Measurements from ENCODE around the gene MCTP1. TPM values are rescaled to one million over a fixed set of nuclear protein-coding genes. Genes with fewer than 3 reads are reported as not detected.

Gene MCTP1
- total RNA-seq, 2 donors from 2014 or later = 3.3 to 5.0 TPM

DNA sequence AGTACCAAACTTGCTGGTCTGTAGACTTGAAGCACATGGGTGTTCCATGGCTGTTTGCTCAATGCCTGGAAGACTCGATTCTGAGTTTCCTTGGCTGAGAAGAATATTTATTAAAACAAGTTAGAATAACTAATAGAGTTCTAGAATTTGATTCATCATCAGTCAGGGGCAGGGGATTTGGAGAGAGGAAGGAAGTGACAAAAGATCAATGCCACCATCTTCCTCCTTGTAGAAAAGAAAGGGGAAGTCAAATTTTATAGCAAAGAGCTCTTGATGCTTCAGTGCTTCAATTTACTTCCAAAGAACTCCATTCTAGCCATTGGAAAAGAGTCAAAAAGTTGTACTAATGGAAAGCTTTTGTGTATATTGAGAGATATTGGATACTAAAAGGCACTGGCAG is 236.3 kb downstream of the MCTP1 start:
- H3K4me3 ChIP-seq = no peak overlapping the region
- no peaks in the 10 kb centered on the region for H3K4me1 ChIP-seq (replicated peaks)
- intact Hi-C loops (cut with DNase I) = no loop called here
- WGBS = 59% methylated on average over 1 of the region's 1 CpG
- no peak overlapping the region for H3K27ac ChIP-seq
- H3K27me3 ChIP-seq (replicated peaks; ENCODE audit: insufficient read depth) = no peaks in the 10 kb centered on the region
- H3K9me3 ChIP-seq = no peaks in the 10 kb centered on the region
- no peak for DNase-seq (ENCODE audit: low spot score)
- H3K36me3 ChIP-seq = no peaks in the 10 kb centered on the region
- TF ChIP-seq POLR2A (IDR thresholded peaks at IDR 0.05) (no peak), POLR2AphosphoS5 (IDR thresholded peaks at IDR 0.05) (no peak)
- TF ChIP-seq, protein P1, sequence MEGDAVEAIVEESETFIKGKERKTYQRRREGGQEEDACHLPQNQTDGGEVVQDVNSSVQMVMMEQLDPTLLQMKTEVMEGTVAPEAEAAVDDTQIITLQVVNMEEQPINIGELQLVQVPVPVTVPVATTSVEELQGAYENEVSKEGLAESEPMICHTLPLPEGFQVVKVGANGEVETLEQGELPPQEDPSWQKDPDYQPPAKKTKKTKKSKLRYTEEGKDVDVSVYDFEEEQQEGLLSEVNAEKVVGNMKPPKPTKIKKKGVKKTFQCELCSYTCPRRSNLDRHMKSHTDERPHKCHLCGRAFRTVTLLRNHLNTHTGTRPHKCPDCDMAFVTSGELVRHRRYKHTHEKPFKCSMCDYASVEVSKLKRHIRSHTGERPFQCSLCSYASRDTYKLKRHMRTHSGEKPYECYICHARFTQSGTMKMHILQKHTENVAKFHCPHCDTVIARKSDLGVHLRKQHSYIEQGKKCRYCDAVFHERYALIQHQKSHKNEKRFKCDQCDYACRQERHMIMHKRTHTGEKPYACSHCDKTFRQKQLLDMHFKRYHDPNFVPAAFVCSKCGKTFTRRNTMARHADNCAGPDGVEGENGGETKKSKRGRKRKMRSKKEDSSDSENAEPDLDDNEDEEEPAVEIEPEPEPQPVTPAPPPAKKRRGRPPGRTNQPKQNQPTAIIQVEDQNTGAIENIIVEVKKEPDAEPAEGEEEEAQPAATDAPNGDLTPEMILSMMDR (IDR thresholded peaks at IDR 0.05) = no peak

DNA sequence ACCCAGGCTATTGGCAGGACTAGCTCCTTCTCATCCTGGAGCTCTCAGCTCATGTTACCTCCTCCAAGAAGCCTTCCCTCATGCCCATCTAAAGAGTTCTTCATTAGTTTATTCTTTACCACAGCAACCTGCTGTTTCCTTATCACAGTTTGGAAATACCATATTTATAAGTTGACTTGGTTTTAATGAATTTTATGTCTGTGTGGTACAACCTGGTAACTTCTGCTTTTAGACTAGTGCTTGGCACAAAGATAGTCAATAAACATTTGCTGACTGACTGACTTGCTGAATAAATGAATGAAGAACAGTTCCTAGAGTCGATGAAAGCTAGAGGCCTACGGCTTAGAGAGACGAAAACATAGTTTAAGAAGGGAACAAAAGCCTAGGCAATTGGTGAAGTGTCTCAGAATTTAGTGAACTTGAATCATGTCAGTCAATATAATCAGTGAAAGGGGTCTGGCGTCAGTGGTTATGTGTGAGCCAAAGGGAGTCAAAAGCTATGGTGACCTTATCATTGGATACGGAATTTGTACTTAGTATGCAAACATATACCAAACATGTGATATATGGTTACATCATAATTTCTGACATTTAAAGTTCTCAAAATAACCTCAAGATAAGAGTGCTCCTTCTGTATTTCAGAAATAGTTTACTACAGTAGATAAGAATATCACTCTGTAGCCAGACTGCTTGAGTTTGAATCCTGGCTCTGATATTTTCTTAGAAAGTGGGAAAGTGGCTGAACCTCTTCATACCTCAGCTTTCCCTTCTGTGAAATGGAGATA is 239.5 kb downstream of the MCTP1 start:
- no peak for DNase-seq (ENCODE audit: low spot score)
- Histone ChIP-seq H3K36me3 (no peaks in the 10 kb centered on the region), H3K27ac (no peak overlapping the region), H3K27me3 (replicated peaks; ENCODE audit: insufficient read depth) (no peaks in the 10 kb centered on the region), H3K4me3 (no peak overlapping the region), H3K9me3 (no peaks in the 10 kb centered on the region), H3K4me1 (replicated peaks) (no peaks in the 10 kb centered on the region)
- WGBS = 70% methylated on average over 5 of the region's 5 CpGs
- TF ChIP-seq POLR2AphosphoS5 (IDR thresholded peaks at IDR 0.05) (no peak), POLR2A (IDR thresholded peaks at IDR 0.05) (no peak)
- TF ChIP-seq, protein P1 (IDR thresholded peaks at IDR 0.05) = no peak
- intact Hi-C loops (cut with DNase I) = no loop called here

DNA sequence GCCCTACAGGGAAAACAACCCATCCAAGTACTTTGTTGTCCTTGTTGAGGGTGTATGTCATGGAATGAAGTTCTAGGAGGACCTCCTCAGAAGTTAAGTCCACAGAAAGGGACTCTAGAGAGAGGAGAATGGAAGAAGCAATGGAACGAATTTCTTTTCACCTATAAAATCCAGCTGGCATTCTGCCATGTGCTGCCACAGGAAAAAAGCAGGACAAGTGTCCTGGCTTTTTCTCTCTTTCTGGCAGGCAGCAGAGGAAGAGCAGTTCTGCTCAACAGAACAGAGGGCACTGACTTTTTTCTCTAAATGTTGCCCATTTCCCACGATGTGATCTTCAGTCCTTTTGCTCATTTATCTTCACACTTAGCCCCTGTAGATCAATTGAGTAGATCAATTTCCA is 240.8 kb downstream of the MCTP1 start:
- Histone ChIP-seq H3K4me3 (no peak overlapping the region), H3K4me1 (replicated peaks) (no peaks in the 10 kb centered on the region), H3K27me3 (replicated peaks; ENCODE audit: insufficient read depth) (no peaks in the 10 kb centered on the region), H3K9me3 (no peaks in the 10 kb centered on the region), H3K27ac (no peak overlapping the region), H3K36me3 (no peaks in the 10 kb centered on the region)
- TF ChIP-seq POLR2AphosphoS5 (IDR thresholded peaks at IDR 0.05) (no peak), POLR2A (IDR thresholded peaks at IDR 0.05) (no peak)
- TF ChIP-seq, protein P1 (IDR thresholded peaks at IDR 0.05) = no peak
- no peak for DNase-seq (ENCODE audit: low spot score)
- 49% methylated on average over 2 of the region's 2 CpGs for WGBS
- intact Hi-C loops (cut with DNase I) = no loop called here

DNA sequence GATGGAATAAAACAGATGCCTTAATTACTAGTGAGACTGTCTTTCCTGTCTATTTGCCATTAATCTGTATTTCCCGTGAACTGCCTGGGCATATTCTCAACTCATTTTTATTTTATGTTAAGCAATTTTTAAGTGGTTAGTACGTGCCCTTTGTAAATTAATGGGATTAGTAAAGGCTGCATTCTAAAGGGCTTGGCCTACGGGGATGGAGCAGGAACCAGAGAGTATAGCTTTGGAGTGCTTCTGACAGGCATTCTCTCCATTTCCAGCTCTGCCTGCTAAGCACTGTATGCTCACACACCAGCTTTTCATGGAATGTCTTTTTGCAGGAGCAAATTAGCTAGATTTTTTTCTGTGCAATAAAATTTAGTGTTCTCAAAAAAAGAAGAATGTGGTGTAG is 241.2 kb downstream of the MCTP1 start:
- H3K4me1 ChIP-seq (replicated peaks) = no peaks in the 10 kb centered on the region
- H3K9me3 ChIP-seq = no peaks in the 10 kb centered on the region
- no peak for DNase-seq (ENCODE audit: low spot score)
- no peaks in the 10 kb centered on the region for H3K27me3 ChIP-seq (replicated peaks; ENCODE audit: insufficient read depth)
- 64% methylated on average over 3 of the region's 3 CpGs for WGBS
- no peak overlapping the region for H3K27ac ChIP-seq
- H3K36me3 ChIP-seq = no peaks in the 10 kb centered on the region
- TF ChIP-seq POLR2AphosphoS5 (IDR thresholded peaks at IDR 0.05) = no peak
- TF ChIP-seq POLR2A (IDR thresholded peaks at IDR 0.05) = no peak
- TF ChIP-seq, protein P1 (IDR thresholded peaks at IDR 0.05) = no peak
- intact Hi-C loops (cut with DNase I) = no loop called here
- H3K4me3 ChIP-seq = no peak overlapping the region

DNA sequence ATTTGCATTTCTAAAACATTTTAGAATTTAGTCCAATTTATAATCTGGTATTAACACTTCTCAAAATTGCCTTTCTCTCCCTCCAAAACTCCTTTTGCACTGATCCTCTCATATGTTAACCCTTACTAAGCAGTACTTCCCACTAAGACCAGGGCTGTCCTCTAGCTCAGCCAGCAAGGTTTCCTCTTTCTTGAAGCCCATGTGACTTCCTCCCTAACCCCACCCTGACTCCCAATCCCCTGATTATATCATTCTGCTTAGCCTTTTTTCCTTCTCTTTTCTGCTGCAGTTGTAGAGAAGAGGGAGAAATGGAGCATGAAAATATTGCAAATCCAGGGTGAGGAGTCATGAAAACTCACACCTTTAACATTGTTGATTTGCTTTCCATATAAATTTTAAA is 241.7 kb downstream of the MCTP1 start:
- TF ChIP-seq, protein P1 (IDR thresholded peaks at IDR 0.05) = no peak
- no peak for TF ChIP-seq POLR2A (IDR thresholded peaks at IDR 0.05)
- no peak for TF ChIP-seq POLR2AphosphoS5 (IDR thresholded peaks at IDR 0.05)
- Histone ChIP-seq H3K36me3 (no peaks in the 10 kb centered on the region), H3K27ac (no peak overlapping the region), H3K27me3 (replicated peaks; ENCODE audit: insufficient read depth) (no peaks in the 10 kb centered on the region), H3K9me3 (no peaks in the 10 kb centered on the region), H3K4me1 (replicated peaks) (no peaks in the 10 kb centered on the region), H3K4me3 (no peak overlapping the region)
- no peak for DNase-seq (ENCODE audit: low spot score)
- intact Hi-C loops (cut with DNase I) = no loop called here
